ENCODE results near the gene PRKCB. TPM values are rescaled to one million over a fixed set of nuclear protein-coding genes. Genes with fewer than 3 reads are reported as not detected.

The PRKCB gene
- total RNA-seq, 4 donors from 2014 or later = 0.29 to 9.5 (median 2.9) TPM

DNA sequence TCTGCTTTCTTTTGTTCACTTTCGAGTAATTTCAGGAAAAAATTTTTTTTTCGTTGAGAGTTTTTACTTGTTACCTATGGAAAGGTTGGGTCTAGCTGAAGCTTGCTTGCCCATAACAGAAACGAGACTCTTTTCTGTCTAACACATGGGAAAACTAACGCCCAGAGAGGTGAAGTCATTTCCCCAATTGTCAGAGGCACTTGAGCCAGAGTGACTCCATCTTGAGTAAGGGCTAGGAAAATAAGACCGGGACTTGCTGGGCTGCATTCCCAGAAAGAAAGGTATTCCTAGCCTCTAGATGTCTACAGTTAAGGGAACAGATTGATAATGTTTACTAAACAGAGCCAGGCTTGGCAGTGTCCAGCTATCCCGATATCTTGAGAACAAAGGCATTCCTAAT, 26.8 kb downstream of the PRKCB start:
- Histone ChIP-seq H3K4me1 (no peaks in the 10 kb centered on the region), H3K27me3 (no peaks in the 10 kb centered on the region), H3K27ac (no peak overlapping the region), H3K36me3 (no peaks in the 10 kb centered on the region), H3K4me3 (no peak overlapping the region), H3K9me3 (no peaks in the 10 kb centered on the region)
- DNase-seq = no peak
- intact Hi-C loops (cut with DNase I; ENCODE audit: low total_unique reads) = no loop called here
- TF ChIP-seq, protein P1, sequence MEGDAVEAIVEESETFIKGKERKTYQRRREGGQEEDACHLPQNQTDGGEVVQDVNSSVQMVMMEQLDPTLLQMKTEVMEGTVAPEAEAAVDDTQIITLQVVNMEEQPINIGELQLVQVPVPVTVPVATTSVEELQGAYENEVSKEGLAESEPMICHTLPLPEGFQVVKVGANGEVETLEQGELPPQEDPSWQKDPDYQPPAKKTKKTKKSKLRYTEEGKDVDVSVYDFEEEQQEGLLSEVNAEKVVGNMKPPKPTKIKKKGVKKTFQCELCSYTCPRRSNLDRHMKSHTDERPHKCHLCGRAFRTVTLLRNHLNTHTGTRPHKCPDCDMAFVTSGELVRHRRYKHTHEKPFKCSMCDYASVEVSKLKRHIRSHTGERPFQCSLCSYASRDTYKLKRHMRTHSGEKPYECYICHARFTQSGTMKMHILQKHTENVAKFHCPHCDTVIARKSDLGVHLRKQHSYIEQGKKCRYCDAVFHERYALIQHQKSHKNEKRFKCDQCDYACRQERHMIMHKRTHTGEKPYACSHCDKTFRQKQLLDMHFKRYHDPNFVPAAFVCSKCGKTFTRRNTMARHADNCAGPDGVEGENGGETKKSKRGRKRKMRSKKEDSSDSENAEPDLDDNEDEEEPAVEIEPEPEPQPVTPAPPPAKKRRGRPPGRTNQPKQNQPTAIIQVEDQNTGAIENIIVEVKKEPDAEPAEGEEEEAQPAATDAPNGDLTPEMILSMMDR (IDR thresholded peaks at IDR 0.05) = no peak
- no peak for TF ChIP-seq POLR2A (IDR thresholded peaks at IDR 0.05)

DNA sequence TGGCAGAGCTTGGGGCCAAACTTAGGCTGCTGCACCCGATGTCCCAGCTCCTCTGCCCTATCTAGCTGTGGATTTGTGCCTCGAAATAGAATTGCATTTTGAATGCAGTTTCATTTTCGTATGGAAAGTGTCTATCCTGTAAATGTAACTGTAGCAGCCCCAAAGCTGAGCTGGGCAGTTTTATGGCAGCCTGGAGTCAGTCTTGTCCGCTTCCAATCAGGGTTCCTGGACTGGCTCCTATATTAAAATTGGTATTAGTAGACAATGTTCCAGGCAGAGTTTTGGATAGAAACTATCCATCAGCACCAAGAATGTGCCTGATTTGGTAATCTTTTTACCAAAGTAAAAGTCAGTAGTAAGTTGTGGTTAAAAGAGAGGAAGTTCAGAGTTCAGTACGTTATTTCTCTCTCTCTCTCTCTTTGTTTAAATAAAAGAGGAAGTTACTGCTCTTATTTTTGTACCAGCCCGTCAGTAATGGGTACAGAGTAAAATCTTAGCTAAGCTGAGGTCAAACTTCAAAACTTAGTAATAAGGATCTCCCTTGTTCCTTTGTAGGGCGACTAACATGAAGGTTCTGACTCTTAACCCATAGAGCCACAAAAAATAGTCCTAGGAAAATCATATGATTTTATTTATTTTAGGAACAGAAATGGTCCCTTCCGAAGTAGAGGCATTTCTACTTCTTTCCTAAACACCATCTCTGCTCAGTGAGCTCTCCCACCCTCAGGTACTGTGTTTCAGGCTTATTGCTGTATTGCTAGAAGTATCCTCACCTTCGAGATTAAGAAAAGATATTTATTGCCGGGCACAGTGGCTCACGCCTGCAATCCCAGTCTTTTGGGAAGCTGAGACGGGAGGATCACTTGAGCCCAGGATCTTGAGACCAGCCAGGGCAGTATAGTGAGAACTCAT, 28.0 kb downstream of the PRKCB start:
- Histone ChIP-seq H3K9me3 (no peaks in the 10 kb centered on the region), H3K4me1 (no peaks in the 10 kb centered on the region), H3K36me3 (no peaks in the 10 kb centered on the region), H3K4me3 (no peak overlapping the region), H3K27me3 (no peaks in the 10 kb centered on the region), H3K27ac (no peak overlapping the region)
- no peak for DNase-seq
- TF ChIP-seq POLR2A (IDR thresholded peaks at IDR 0.05) = no peak
- TF ChIP-seq, protein P1 (IDR thresholded peaks at IDR 0.05) = no peak
- intact Hi-C loops (cut with DNase I; ENCODE audit: low total_unique reads) = no loop called here

DNA sequence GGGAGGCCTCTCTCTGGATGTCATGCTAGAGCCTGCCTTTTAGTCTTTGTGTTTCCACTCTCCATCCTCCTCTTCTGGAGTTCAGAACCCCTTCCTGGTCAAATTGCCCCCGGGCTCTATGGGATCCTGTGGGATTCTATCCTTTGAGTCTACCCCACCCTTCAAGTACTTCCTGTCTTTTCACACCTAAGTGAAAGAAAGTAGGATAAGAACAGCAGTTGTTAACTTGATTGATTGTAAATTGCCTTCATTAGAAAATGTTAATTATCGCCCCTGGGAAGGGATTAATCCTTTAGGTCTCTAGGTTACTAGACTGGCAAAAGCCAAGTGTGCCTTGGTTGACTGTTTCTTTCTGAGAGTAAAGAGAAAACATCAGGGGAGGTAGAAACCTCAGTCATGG, 30.1 kb downstream of the PRKCB start:
- Histone ChIP-seq H3K27ac (no peak overlapping the region), H3K9me3 (no peaks in the 10 kb centered on the region), H3K4me1 (no peaks in the 10 kb centered on the region), H3K27me3 (no peaks in the 10 kb centered on the region), H3K4me3 (no peak overlapping the region), H3K36me3 (no peaks in the 10 kb centered on the region)
- TF ChIP-seq POLR2A (IDR thresholded peaks at IDR 0.05) = no peak
- TF ChIP-seq, protein P1 (IDR thresholded peaks at IDR 0.05) = no peak
- no peak for DNase-seq
- intact Hi-C loops (cut with DNase I; ENCODE audit: low total_unique reads) = no loop called here

DNA sequence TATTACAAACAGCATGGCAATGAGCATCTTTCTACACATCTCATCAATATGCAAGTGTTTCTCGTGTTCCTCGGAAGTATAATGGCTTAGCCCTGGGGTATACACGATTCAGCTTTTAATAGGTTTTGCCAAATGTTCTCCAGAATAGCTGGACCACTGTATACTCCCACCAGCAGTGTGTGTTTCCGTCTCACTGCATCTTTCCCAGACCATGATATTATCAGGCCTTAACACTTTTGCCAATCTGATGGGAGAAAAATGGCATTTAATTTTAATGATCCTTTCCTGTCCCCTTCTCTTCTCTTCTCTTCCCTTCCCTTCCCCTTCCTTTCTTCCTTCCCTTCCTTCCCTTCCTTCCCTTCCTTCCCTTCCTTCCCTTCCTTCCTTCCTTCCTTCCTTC, 30.8 kb downstream of the PRKCB start:
- Histone ChIP-seq H3K4me3 (no peak overlapping the region), H3K27ac (no peak overlapping the region), H3K4me1 (no peaks in the 10 kb centered on the region), H3K9me3 (no peaks in the 10 kb centered on the region), H3K27me3 (no peaks in the 10 kb centered on the region), H3K36me3 (no peaks in the 10 kb centered on the region)
- DNase-seq = no peak
- intact Hi-C loops (cut with DNase I; ENCODE audit: low total_unique reads) = no loop called here
- no peak for TF ChIP-seq POLR2A (IDR thresholded peaks at IDR 0.05)
- TF ChIP-seq, protein P1 (IDR thresholded peaks at IDR 0.05) = no peak

DNA sequence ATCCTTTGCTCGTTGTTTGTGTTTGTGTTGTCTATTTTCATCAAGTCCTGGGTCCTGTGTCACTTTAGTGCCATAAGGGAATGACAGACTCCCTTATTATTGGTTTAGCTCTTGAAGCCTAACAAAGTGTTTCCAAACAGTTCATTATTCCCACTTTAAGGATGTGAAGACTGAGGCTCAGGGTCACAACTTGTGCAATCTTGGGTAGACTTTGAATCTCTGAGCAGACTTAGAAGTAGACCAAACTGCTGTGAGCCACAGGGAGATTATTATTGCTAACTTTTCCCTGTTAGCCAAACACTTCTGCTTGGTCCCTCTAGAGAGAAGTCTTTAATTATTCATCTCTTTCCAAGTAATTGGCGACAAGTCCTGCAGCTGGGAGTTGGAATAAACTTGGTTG, 31.8 kb downstream of the PRKCB start:
- H3K4me3 ChIP-seq = no peak overlapping the region
- H3K27me3 ChIP-seq = no peaks in the 10 kb centered on the region
- H3K27ac ChIP-seq = no peak overlapping the region
- no peaks in the 10 kb centered on the region for H3K36me3 ChIP-seq
- intact Hi-C loops (cut with DNase I; ENCODE audit: low total_unique reads) = no loop called here
- TF ChIP-seq, protein P1 (IDR thresholded peaks at IDR 0.05) = no peak
- H3K4me1 ChIP-seq = no peaks in the 10 kb centered on the region
- DNase-seq = no peak
- no peaks in the 10 kb centered on the region for H3K9me3 ChIP-seq
